ENCODE measurements around the gene ZNF827.

Gene ZNF827

DNA sequence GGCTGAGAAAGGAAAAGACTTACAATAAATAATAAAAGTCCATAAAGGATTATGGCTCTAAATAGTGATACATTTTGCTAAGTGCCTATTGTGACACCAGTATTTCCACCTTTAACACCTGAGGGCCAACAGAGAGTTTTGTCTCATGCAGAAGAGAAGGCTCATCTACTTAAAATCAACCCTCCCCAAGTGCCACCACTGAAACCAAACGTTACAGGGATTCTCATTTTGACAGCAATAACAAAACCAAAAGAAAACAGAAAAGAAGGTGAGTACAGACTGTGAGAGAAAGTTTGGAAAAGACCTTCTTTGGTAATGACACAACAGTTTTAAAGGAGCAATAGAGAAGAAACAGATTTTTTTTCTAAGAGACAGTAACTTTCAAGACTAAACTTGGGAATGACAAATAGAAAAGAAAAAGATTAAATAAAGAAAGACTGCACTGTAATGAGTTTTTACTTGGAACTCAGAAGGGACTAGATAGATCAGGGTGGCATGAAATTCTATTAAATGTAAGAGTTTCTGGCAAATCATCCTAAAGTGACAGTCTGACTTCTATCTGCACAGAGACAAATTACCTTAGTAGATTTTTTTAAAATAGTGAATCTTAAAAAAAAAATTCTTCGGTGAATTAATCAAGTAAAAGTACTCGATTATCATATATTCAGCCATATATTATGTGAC, 109.7 kb downstream of the ZNF827 start:
- DNase-seq (ENCODE audit: low spot score): no peak
- FAIRE-seq: no peak

DNA sequence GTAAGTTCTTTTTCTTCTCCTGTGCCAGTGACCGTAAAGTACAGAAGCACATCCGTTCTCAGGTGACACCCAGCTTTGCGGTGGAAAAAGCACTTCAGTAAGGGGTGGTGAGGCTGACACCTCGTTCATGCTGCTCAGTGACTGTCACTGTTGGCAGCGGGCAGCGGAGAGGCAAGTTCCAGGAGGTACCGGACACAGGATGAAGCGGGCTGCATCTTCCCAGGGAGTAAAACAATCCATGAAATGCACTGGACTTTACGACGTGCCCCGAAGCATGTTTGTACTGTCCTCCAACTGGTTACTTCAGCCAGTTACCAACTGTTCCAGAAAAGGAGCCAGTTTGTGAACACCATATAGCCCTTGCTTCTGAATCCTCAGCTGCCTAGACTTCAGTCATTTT, 110.7 kb downstream of the ZNF827 start:
- FAIRE-seq (no peak), DNase-seq (ENCODE audit: low spot score) (no peak)

DNA sequence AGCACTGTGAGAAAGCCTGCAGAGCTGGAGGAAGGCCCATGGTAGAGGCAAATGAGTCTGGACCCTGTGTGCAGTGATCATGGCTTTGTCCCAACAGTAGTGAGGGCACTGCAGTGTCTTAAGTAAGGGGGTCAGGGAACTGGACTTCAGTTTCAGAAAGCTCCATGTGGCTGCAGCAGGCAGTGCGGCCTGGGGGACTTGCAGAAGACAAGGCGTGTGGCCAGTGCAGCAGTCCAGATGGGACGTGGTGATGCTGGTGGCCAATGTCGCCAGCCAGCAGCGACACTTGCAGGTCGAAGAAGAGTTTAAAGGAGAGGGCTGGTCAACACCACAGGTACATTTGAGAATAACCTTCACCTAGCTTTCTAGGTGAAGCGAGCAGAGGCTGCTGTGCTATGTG, 113.4 kb downstream of the ZNF827 start:
- FAIRE-seq (no peak), DNase-seq (ENCODE audit: low spot score) (no peak)

DNA sequence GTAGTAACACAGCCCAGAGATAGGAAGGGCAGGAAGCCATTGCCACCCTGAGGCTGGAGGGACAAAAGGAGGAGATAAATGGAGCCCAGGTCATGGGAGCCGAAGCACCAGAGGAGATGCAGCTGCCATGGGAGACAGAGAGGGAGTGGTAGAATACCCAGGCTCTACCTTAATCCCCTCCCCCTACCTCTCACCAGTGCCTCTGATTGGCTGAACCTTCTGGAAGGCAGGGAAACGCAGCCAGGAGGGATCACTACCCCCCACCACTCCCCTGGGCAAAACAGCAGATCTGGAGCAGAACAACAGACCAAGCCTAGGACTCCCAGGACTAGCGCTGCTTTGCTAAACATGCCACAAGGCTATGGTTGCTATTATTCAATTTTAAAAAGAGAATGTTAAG, 114.2 kb downstream of the ZNF827 start:
- DNase-seq (ENCODE audit: low spot score) (no peak), FAIRE-seq (no peak)

DNA sequence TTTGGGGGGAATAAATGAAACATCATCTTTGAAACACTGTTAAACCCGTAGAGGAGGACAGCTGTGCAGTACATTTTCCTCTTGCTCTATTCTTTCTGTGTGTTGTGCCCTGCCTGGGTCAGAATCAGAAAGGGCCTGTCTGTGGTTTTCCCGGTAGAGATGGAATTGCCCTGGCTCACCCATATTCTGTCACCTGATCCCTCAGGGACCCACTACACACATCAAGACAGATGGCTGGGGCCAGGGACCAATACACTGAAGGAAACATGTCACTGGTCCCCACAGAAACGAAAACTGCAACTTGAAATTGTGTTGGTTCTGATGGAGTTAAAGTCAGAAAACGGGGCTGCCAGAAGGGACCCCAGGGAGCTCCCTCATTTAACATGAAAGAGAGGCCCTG, 114.9 kb downstream of the ZNF827 start:
- DNase-seq (ENCODE audit: low spot score) (no peak), FAIRE-seq (no peak)

DNA sequence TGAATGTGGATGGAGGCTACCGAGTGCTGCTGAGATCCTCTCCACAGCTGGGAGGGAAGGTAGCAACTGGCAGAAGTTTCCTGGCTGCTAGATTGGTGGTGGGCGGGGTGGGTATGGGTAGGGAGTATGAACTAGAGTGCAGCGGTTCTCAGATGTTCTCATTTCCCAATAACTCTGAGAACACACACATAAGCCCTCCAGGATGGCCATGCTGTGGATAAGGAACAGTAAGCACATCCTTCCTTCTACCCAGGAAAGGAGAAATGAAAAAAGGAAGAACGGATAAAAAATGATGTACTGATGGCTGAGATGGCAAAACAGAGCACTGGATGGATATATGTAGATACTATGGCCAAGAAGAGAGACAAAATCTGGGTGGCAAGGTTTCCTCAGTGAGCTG, 116.0 kb downstream of the ZNF827 start:
- no peak for FAIRE-seq

DNA sequence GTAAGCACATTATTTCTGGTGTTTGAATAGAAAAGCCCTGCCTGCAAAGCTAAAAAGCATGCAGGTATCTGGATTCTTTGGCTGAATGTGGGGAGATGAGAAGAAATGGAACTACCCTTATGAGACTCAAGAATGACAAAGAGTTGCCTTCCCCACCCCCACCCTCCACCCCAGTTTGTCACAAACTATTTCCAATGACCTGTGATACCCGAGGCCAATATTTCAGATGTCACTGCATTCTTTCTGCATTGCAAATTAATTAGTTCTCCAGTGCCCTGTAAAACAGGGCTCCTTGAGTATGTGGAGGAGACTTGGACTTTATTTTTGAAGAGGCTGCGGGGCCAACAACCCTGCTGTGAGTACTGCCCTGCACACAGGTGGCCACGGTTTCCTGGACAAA, 116.4 kb downstream of the ZNF827 start:
- DNase-seq (ENCODE audit: low spot score): no peak
- no peak for FAIRE-seq

More for the DNA sequence above, 116.0 kb downstream of the ZNF827 start:
- no peak for DNase-seq (ENCODE audit: low spot score)

DNA sequence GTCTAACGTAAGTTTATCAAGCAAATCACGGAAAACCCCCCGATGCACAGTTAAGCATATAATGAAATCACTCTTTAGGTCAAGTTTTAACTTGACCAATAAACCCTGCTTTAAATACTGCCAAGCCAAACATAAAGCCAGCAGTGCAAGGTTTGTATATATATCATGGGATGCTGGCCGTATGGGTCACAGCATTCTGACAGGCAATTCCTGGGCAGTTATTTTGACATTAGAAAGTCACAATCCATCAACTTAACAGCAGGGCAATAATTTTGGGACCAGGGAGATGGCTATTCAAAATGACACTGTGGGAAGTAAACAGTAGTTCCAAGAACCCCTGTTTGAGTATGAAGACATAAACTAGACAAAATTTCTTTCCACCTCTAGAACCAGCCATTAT, 116.9 kb downstream of the ZNF827 start:
- FAIRE-seq (no peak), DNase-seq (ENCODE audit: low spot score) (no peak)

DNA sequence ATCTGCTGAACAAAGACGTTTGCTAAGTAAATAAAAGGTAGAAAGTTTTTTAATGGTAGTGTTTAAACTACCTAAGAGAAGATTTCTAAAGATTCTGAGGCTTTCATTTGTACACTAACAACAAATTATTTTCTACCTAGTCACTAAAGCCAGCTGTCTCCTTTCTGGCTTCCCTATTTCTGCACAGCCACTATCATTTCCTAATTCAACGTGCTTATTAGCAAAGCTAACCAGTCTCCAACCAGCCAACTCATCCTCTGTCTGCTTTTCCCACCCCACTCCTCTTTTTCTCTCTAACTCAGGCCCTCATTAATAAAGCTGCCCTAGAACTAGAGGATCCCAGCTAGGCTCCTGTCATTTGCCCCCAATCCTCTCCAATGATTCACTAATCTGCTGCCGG, 118.2 kb downstream of the ZNF827 start:
- DNase-seq (ENCODE audit: low spot score): no peak
- FAIRE-seq: no peak

DNA sequence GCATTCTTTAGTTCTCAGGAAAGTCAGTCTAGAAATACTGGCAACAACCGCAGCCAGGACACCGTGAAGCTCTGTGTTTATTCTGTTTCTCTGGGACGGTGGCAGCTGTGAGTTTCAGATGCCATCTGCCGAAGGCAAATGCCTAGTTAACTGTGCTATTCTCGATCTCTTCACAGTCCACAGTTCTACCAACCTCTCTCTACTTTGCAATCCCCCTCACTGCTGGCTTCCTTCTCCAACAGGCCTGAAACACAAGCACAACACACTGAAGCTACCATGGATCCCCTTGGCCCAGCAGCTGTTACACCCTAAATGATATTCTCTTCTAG, 118.8 kb downstream of the ZNF827 start:
- FAIRE-seq (no peak), DNase-seq (ENCODE audit: low spot score) (no peak)

DNA sequence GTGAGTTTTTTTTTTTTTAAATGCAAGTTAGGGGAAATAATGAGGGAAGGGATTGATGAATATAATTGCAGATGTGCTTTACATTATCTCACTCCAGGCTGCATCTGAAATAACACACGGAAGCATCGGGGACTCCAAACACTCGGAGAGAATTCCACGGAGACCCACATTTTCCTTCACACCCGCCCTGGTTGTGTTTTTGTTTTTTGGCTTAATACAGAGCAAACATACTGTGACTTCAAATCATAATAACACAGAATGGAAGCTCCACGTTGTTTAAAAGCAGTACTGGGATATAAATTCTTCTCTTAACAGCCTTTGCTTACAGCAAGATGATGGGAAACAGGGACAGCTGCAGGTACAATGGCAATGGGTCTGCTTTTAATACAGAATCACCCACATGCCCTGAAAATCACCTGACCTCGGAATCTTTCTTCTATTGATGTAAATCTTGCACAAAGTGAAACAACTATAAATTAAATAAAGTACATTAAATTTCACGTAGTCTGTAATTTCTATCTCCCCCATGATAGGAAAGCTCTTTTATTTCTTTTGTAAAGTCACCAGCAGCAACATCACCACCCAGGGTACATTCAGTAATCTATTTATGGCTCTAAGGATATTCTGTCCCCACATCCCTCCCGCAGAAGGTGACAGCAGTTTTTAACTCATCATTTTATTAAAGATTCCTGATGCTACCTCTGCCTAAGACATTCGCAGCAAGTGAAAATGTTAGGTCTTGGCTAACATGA, 119.3 kb downstream of the ZNF827 start:
- FAIRE-seq (no peak), DNase-seq (ENCODE audit: low spot score) (no peak)

DNA sequence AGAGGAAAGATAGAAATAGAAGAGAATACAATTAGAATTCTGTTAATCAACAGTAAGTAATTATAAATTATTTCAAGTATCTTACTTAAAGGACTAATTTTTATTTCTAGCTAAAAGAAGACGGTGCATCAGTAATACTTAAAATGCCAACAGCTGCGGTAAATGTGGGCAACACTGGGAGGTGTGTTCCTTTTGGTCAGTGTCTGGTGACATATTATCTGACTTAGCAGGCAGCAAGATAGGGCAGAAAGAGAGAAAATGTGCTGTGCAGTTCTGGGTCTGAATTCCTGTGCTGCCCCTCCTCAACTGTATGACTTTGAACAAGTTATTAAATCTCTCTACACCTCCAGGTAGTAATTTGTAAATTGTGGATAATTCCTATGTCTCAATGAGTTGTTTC, 120.6 kb downstream of the ZNF827 start:
- FAIRE-seq: no peak
- DNase-seq (ENCODE audit: low spot score): no peak

DNA sequence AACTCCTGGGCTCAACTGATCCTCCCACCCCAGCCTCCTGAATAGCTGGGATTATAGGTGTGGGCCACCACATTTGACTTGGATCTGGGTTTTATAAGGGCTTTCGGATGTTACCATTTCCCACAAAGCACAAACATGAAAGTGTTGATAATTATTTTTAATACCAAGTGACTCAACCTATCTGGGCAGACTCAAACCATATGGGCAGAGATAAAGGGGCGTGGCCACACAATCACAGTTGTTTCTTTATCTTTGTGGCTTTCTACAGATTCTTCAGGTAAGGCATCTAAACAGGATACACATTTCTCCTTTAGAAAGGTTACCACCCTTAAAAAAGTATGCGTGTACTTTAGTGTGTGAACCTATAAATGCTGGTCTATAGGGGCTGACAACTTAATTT, 122.5 kb downstream of the ZNF827 start:
- FAIRE-seq (no peak), DNase-seq (ENCODE audit: low spot score) (no peak)

DNA sequence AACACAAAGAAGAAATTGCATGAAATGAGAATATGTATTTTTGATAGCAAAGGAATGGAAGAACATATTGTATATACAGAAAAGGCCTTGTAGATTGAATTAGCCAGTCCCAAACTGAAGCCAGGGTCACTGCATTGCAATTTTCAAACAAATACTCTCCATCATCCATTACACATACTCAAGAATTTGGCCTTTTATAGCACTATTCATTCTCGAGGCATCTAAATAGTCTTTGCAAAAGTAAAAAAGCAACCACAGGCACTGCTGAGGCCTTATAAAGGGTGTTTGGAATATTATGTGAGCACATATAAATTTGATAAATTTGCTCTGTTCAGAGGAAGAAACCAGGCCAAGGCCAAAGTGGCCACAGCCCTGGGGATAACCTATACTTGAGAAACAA, 123.0 kb downstream of the ZNF827 start:
- FAIRE-seq (no peak), DNase-seq (ENCODE audit: low spot score) (no peak)

DNA sequence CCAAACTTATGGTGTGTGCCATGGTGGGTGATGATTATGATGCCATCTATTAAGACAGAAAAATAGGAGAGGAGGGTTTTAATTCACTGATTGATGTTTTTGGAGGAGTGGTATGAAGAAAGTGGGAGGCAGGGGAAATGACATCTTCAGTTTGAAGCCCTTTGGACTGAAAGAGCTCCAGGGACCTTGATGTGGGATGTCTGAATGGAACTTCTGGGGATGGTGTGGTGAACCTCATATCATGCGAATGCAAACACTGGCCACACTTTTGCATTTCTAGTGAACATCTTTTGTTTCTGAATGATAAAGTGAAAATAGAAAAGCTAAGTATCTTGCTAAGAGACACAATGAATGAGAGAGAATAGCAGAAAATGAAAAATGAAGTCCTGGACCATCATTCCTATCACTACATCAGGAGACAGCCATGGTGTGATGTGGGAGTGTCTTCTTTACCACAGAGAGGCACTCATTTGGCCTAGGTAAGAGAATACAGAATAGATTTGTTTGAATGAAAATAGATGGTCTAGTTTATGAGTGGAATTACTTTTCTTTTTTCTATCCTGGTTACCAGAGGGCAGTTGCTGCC, 123.5 kb downstream of the ZNF827 start:
- no peak for DNase-seq (ENCODE audit: low spot score)
- no peak for FAIRE-seq

DNA sequence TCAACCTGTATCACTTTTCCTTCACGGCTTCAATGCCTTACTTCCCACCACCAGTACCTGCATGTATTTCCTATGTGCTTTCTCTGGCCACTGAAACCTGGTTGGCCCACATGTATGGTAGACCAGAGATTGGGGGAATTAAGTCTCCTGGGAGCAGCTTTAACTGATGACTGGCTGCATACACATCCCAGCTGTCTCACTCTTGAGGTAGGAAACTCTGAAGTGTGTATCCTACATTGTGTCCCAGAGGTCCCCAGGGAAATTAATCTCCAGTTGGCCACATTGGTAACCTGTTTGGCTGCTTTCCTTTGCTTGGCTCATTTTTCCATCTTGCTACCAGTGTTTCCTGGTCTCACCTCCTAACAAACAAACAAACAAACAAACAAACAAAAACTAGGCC, 124.4 kb downstream of the ZNF827 start:
- no peak for FAIRE-seq
- DNase-seq (ENCODE audit: low spot score): no peak

DNA sequence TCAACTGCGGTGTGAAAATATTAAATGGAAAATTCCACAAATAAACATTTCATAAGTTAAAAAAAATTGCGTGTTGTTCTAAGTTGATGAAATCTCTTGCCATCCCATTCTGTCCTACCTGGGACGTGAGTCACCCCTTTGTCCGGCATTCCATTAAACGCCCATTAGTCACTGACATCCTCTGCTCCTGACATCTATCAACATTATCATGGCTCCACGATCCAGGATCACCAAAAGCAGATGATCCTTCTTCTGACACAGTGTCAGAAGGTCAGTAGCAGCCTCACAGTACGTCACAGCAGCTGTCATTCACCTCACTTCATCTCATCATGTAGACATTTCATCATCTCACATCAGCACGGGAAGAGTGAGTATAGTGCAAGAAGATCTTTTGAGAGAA, 125.7 kb downstream of the ZNF827 start:
- DNase-seq (ENCODE audit: low spot score) (peak; percentile 58), FAIRE-seq (peak; percentile 57)

DNA sequence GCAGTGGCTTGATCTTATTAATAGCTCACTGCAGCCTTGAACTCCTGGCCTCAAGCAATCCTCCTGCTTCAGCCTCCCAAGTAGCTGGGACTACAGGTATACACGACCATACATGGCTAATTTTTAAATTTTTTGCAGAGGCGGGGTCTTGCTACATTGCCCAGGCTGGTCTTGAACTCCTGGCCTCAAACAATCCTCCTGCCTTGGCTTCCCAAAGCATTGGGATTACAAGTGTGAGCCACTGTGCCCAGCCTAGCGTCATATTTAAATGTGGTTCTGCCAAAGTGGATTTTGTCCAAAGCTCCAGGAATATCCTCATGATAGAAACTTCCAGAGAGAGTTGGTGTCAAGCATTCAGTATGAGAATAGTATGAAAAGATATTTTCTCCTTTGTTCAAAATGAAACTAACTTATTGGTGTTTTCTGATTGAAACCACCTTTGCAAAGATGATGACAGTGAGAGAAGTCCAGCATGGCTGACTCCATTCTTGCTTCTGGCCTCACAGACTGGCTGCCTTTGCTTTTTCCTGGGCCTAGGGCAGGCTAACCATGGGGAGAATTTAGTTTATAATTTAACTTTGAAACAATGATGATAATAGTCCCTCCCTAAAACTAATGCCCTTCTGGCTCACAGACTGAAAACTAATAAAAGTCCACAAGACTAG, 129.6 kb downstream of the ZNF827 start:
- DNase-seq (ENCODE audit: low spot score) (no peak), FAIRE-seq (no peak)

DNA sequence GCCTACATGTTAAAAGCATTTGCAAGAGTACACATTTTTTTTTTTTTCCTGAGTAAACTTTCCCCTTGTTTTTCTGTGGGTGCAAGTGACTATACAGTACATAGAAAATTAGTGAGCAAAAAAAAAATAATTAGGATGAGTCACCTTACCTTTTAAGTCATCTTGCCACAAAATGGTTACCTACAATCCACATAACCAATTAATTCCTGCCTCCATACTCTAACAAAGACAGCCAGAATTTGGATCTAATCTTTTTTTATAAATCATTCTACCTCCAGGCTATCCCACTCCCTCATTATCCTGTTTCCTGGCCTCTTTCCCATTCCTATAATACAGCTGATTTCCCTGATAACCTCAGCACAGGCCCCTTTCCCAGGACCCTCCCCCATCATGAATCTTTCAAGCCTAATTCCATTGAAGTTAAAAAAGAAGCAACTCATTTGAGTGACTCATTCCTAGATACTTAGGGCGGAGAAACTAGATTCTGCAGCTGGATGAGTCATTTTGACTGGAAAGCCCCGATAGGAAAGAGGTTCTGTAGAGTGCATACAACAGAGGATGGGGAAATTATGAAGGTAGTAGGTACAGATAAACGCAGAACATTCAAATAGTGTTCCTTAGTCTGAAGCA, 130.5 kb downstream of the ZNF827 start:
- DNase-seq (ENCODE audit: low spot score): peak; percentile 94
- FAIRE-seq: peak; percentile 96

DNA sequence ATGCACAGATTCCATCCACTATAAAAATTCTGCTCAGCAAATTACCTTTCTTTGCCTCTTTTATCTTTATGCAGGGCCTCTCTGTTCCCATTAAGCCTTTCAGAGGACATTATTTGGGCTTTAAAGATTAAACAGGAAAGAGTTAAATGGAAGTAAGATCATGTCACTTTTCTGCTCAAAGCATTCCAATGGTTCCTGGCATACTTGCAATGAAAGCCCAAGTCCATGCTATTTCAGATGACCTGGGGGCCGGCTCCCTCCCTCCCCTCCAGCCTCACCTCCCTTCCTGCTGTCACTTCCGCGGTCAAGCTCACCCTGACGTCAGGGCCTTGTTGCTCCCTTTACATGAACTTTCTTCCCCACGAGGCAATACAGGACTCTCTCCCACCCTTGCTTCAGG, 133.1 kb downstream of the ZNF827 start:
- FAIRE-seq: no peak
- peak; percentile 58 for DNase-seq (ENCODE audit: low spot score)

DNA sequence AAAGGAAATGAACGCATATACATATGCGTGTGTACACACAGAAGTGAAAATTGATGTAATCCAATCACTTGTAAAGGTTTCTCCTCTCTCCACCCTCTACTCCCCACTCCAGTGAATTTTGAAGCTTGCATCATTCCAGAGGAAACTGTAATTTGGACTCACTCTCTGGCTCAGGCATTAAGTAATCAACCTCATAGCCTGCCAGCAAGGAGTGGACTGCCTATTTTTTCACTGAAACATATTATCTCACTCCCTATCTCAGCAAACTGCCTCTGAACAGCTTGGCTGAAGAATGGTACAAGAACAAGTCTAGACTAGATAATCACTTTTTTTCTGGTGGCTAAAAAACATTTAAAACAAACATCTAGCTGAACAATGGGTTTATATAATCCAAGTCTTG, 134.5 kb downstream of the ZNF827 start:
- FAIRE-seq: peak; percentile 44
- DNase-seq (ENCODE audit: low spot score): peak; percentile 55

DNA sequence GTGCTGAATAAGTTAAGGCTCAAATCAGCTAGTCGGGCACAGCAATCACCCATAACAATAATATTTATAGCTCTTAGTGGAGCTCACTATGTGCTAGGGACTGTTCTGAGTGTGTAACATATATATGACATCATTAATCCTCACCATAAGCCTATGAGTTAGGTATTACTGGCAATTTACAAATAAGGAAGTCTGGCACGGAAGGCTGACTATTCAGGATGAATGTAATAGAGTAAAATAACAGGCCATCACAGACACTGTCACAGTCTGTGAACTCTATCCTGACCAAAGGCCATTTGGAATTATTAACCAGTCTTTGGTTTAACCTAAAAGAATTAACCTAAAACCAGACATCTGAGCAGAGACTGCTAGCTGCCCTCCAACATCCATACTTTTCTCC, 139.4 kb downstream of the ZNF827 start:
- peak; percentile 85 for FAIRE-seq
- peak; percentile 60 for DNase-seq (ENCODE audit: low spot score)
